ENCODE measurements around the gene CYSLTR2.
"Not testable (repeated sequence)": the region's sequence is repeated elsewhere in the genome, so short reads cannot be mapped to it uniquely, and the experiment has no call there.

The CYSLTR2 gene

GRCh38 chr13:48695776-48696175 lies 42.0 kb downstream of the CYSLTR2 start:
- no peak for DNase-seq (ENCODE audit: low spot score)

GRCh38 chr13:48696676-48697075 lies 42.9 kb downstream of the CYSLTR2 start:
- DNase-seq (ENCODE audit: low spot score) = not testable (repeated sequence)

GRCh38 chr13:48707405-48707804 lies 53.7 kb downstream of the CYSLTR2 start:
- DNase-seq (ENCODE audit: low spot score) = no peak

GRCh38 chr13:48708764-48709163 lies 55.0 kb downstream of the CYSLTR2 start:
- no peak for DNase-seq (ENCODE audit: low spot score)

- DNase-seq (ENCODE audit: low spot score) = no peak
Observed at GRCh38 chr13:48709213-48709612, 55.5 kb downstream of the CYSLTR2 start.

GRCh38 chr13:48710160-48710559 lies 56.4 kb downstream of the CYSLTR2 start:
- no peak for DNase-seq (ENCODE audit: low spot score)

- no peak for DNase-seq (ENCODE audit: low spot score)
Observed at GRCh38 chr13:48712141-48712540, 58.4 kb downstream of the CYSLTR2 start.

- no peak for DNase-seq (ENCODE audit: low spot score)
Observed at GRCh38 chr13:48715977-48716376, 62.2 kb downstream of the CYSLTR2 start.

- no peak for DNase-seq (ENCODE audit: low spot score)
Observed at GRCh38 chr13:48720621-48721020, 66.9 kb downstream of the CYSLTR2 start.

- DNase-seq (ENCODE audit: low spot score) = no peak
Observed at GRCh38 chr13:48723168-48723567, 69.4 kb downstream of the CYSLTR2 start.

- no peak for DNase-seq (ENCODE audit: low spot score)
Observed at GRCh38 chr13:48725271-48725670, 71.5 kb downstream of the CYSLTR2 start.

- DNase-seq (ENCODE audit: low spot score) = no peak
Observed at GRCh38 chr13:48726711-48727110, 73.0 kb downstream of the CYSLTR2 start.

GRCh38 chr13:48727241-48728011 lies 73.7 kb downstream of the CYSLTR2 start:
- DNase-seq (ENCODE audit: low spot score) = no peak

- no peak for DNase-seq (ENCODE audit: low spot score)
Observed at GRCh38 chr13:48728226-48728625, 74.5 kb downstream of the CYSLTR2 start.

- no peak for DNase-seq (ENCODE audit: low spot score)
Observed at GRCh38 chr13:48728876-48729275, 75.1 kb downstream of the CYSLTR2 start.

GRCh38 chr13:48729856-48730255 lies 76.1 kb downstream of the CYSLTR2 start:
- DNase-seq (ENCODE audit: low spot score) = no peak

GRCh38 chr13:48731001-48731658 lies 77.4 kb downstream of the CYSLTR2 start:
- no peak for DNase-seq (ENCODE audit: low spot score)

- peak; percentile 76 for DNase-seq (ENCODE audit: low spot score)
Observed at GRCh38 chr13:48731957-48732569, 78.3 kb downstream of the CYSLTR2 start.

GRCh38 chr13:48733739-48734335 lies 80.1 kb downstream of the CYSLTR2 start:
- no peak for DNase-seq (ENCODE audit: low spot score)

GRCh38 chr13:48735571-48735970 lies 81.8 kb downstream of the CYSLTR2 start:
- DNase-seq (ENCODE audit: low spot score) = no peak

- DNase-seq (ENCODE audit: low spot score) = no peak
Observed at GRCh38 chr13:48737689-48738088, 84.0 kb downstream of the CYSLTR2 start.

GRCh38 chr13:48738311-48738710 lies 84.6 kb downstream of the CYSLTR2 start:
- DNase-seq (ENCODE audit: low spot score) = no peak

All from ecto neural progenitor cell (in vitro differentiated cells).